ENCODE results near the gene ELOVL7.

- TF ChIP-seq POLR2A (IDR thresholded peaks at IDR 0.05; ENCODE audit: low read length) (no peak), GATA1 (IDR thresholded peaks at IDR 0.05; ENCODE audit: low read depth, low read length) (no peak)
Observed at GRCh38 chr5:60870857-60871256, 26.8 kb upstream of the ELOVL7 start.

All from erythroblast (primary cell).